ENCODE data around the gene ITGA8.

ITGA8 gene

GRCh38 chr10:15714847-15715246 is 4.9 kb downstream of the ITGA8 start:
- Histone ChIP-seq H3K9me3 (ENCODE audit: control insufficient read depth, insufficient read depth, low read length) (no peaks in the 10 kb centered on the region), H3K4me1 (ENCODE audit: control insufficient read depth, insufficient read depth, low read length) (no peaks in the 10 kb centered on the region), H3K9ac (ENCODE audit: low read depth, low read length) (no peak overlapping the region), H3K36me3 (ENCODE audit: control insufficient read depth, insufficient read depth, low read length) (no peaks in the 10 kb centered on the region), H3K27me3 (ENCODE audit: control insufficient read depth, insufficient read depth, low read length) (peaks cover 27% of the 10 kb centered on the region), H3K4me3 (ENCODE audit: low read depth, low read length) (no peak overlapping the region), H3K27ac (ENCODE audit: low read depth, low read length) (no peak overlapping the region)

- H3K27ac ChIP-seq (ENCODE audit: low read depth, low read length) = no peak overlapping the region
- H3K4me1 ChIP-seq (ENCODE audit: control insufficient read depth, insufficient read depth, low read length) = no peaks in the 10 kb centered on the region
- H3K36me3 ChIP-seq (ENCODE audit: control insufficient read depth, insufficient read depth, low read length) = no peaks in the 10 kb centered on the region
- H3K4me3 ChIP-seq (ENCODE audit: low read depth, low read length) = no peak overlapping the region
- H3K9me3 ChIP-seq (ENCODE audit: control insufficient read depth, insufficient read depth, low read length) = no peaks in the 10 kb centered on the region
- peaks cover 8% of the 10 kb centered on the region for H3K27me3 ChIP-seq (ENCODE audit: control insufficient read depth, insufficient read depth, low read length)
- no peak overlapping the region for H3K9ac ChIP-seq (ENCODE audit: low read depth, low read length)
Observed at GRCh38 chr10:15712883-15713282, 6.8 kb downstream of the ITGA8 start.

GRCh38 chr10:15710455-15710854 is 9.3 kb downstream of the ITGA8 start:
- Histone ChIP-seq H3K27me3 (ENCODE audit: control insufficient read depth, insufficient read depth, low read length) (no peaks in the 10 kb centered on the region), H3K9me3 (ENCODE audit: control insufficient read depth, insufficient read depth, low read length) (no peaks in the 10 kb centered on the region), H3K4me3 (ENCODE audit: low read depth, low read length) (no peak overlapping the region), H3K9ac (ENCODE audit: low read depth, low read length) (no peak overlapping the region), H3K36me3 (ENCODE audit: control insufficient read depth, insufficient read depth, low read length) (no peaks in the 10 kb centered on the region), H3K27ac (ENCODE audit: low read depth, low read length) (no peak overlapping the region), H3K4me1 (ENCODE audit: control insufficient read depth, insufficient read depth, low read length) (no peaks in the 10 kb centered on the region)

- Histone ChIP-seq H3K36me3 (ENCODE audit: control insufficient read depth, insufficient read depth, low read length) (no peaks in the 10 kb centered on the region), H3K27me3 (ENCODE audit: control insufficient read depth, insufficient read depth, low read length) (no peaks in the 10 kb centered on the region), H3K27ac (ENCODE audit: low read depth, low read length) (no peak overlapping the region), H3K4me1 (ENCODE audit: control insufficient read depth, insufficient read depth, low read length) (no peaks in the 10 kb centered on the region), H3K9ac (ENCODE audit: low read depth, low read length) (no peak overlapping the region), H3K9me3 (ENCODE audit: control insufficient read depth, insufficient read depth, low read length) (no peaks in the 10 kb centered on the region), H3K4me3 (ENCODE audit: low read depth, low read length) (no peak overlapping the region)
Observed at GRCh38 chr10:15705298-15705697, 14.4 kb downstream of the ITGA8 start.

GRCh38 chr10:15704581-15704968 is 15.1 kb downstream of the ITGA8 start:
- Histone ChIP-seq H3K9me3 (ENCODE audit: control insufficient read depth, insufficient read depth, low read length) (no peaks in the 10 kb centered on the region), H3K4me1 (ENCODE audit: control insufficient read depth, insufficient read depth, low read length) (no peaks in the 10 kb centered on the region), H3K27ac (ENCODE audit: low read depth, low read length) (no peak overlapping the region), H3K36me3 (ENCODE audit: control insufficient read depth, insufficient read depth, low read length) (no peaks in the 10 kb centered on the region), H3K27me3 (ENCODE audit: control insufficient read depth, insufficient read depth, low read length) (no peaks in the 10 kb centered on the region), H3K4me3 (ENCODE audit: low read depth, low read length) (no peak overlapping the region), H3K9ac (ENCODE audit: low read depth, low read length) (no peak overlapping the region)

GRCh38 chr10:15703944-15704580 is 15.7 kb downstream of the ITGA8 start:
- H3K36me3 ChIP-seq (ENCODE audit: control insufficient read depth, insufficient read depth, low read length) = no peaks in the 10 kb centered on the region
- no peaks in the 10 kb centered on the region for H3K9me3 ChIP-seq (ENCODE audit: control insufficient read depth, insufficient read depth, low read length)
- H3K4me1 ChIP-seq (ENCODE audit: control insufficient read depth, insufficient read depth, low read length) = no peaks in the 10 kb centered on the region
- no peaks in the 10 kb centered on the region for H3K27me3 ChIP-seq (ENCODE audit: control insufficient read depth, insufficient read depth, low read length)
- H3K9ac ChIP-seq (ENCODE audit: low read depth, low read length) = no peak overlapping the region
- no peak overlapping the region for H3K27ac ChIP-seq (ENCODE audit: low read depth, low read length)
- H3K4me3 ChIP-seq (ENCODE audit: low read depth, low read length) = no peak overlapping the region

- Histone ChIP-seq H3K36me3 (ENCODE audit: control insufficient read depth, insufficient read depth, low read length) (no peaks in the 10 kb centered on the region), H3K9me3 (ENCODE audit: control insufficient read depth, insufficient read depth, low read length) (no peaks in the 10 kb centered on the region), H3K4me1 (ENCODE audit: control insufficient read depth, insufficient read depth, low read length) (no peaks in the 10 kb centered on the region), H3K9ac (ENCODE audit: low read depth, low read length) (no peak overlapping the region), H3K27ac (ENCODE audit: low read depth, low read length) (no peak overlapping the region), H3K27me3 (ENCODE audit: control insufficient read depth, insufficient read depth, low read length) (no peaks in the 10 kb centered on the region), H3K4me3 (ENCODE audit: low read depth, low read length) (no peak overlapping the region)
Observed at GRCh38 chr10:15703151-15703880, 16.4 kb downstream of the ITGA8 start.

- Histone ChIP-seq H3K36me3 (ENCODE audit: control insufficient read depth, insufficient read depth, low read length) (no peaks in the 10 kb centered on the region), H3K4me3 (ENCODE audit: low read depth, low read length) (no peak overlapping the region), H3K27ac (ENCODE audit: low read depth, low read length) (no peak overlapping the region), H3K27me3 (ENCODE audit: control insufficient read depth, insufficient read depth, low read length) (no peaks in the 10 kb centered on the region), H3K4me1 (ENCODE audit: control insufficient read depth, insufficient read depth, low read length) (peaks cover 3% of the 10 kb centered on the region; the same call in 1 of the 2 replicates), H3K9ac (ENCODE audit: low read depth, low read length) (no peak overlapping the region), H3K9me3 (ENCODE audit: control insufficient read depth, insufficient read depth, low read length) (no peaks in the 10 kb centered on the region)
Observed at GRCh38 chr10:15700078-15700674, 19.5 kb downstream of the ITGA8 start.

GRCh38 chr10:15695852-15696251 is 23.9 kb downstream of the ITGA8 start:
- H3K4me3 ChIP-seq (ENCODE audit: low read depth, low read length) = no peak overlapping the region
- no peaks in the 10 kb centered on the region for H3K9me3 ChIP-seq (ENCODE audit: control insufficient read depth, insufficient read depth, low read length)
- no peak overlapping the region for H3K27ac ChIP-seq (ENCODE audit: low read depth, low read length)
- H3K36me3 ChIP-seq (ENCODE audit: control insufficient read depth, insufficient read depth, low read length) = no peaks in the 10 kb centered on the region
- H3K27me3 ChIP-seq (ENCODE audit: control insufficient read depth, insufficient read depth, low read length) = no peaks in the 10 kb centered on the region
- peaks cover 3% of the 10 kb centered on the region; the same call in 1 of the 2 replicates for H3K4me1 ChIP-seq (ENCODE audit: control insufficient read depth, insufficient read depth, low read length)
- no peak overlapping the region for H3K9ac ChIP-seq (ENCODE audit: low read depth, low read length)

- Histone ChIP-seq H3K27me3 (ENCODE audit: control insufficient read depth, insufficient read depth, low read length) (no peaks in the 10 kb centered on the region), H3K27ac (ENCODE audit: low read depth, low read length) (no peak overlapping the region), H3K36me3 (ENCODE audit: control insufficient read depth, insufficient read depth, low read length) (no peaks in the 10 kb centered on the region), H3K4me1 (ENCODE audit: control insufficient read depth, insufficient read depth, low read length) (no peaks in the 10 kb centered on the region), H3K9me3 (ENCODE audit: control insufficient read depth, insufficient read depth, low read length) (no peaks in the 10 kb centered on the region), H3K9ac (ENCODE audit: low read depth, low read length) (no peak overlapping the region), H3K4me3 (ENCODE audit: low read depth, low read length) (no peak overlapping the region)
Observed at GRCh38 chr10:15690031-15690430, 29.7 kb downstream of the ITGA8 start.

- no peaks in the 10 kb centered on the region for H3K36me3 ChIP-seq (ENCODE audit: control insufficient read depth, insufficient read depth, low read length)
- H3K27me3 ChIP-seq (ENCODE audit: control insufficient read depth, insufficient read depth, low read length) = no peaks in the 10 kb centered on the region
- no peaks in the 10 kb centered on the region for H3K9me3 ChIP-seq (ENCODE audit: control insufficient read depth, insufficient read depth, low read length)
- H3K9ac ChIP-seq (ENCODE audit: low read depth, low read length) = no peak overlapping the region
- no peak overlapping the region for H3K4me3 ChIP-seq (ENCODE audit: low read depth, low read length)
- no peaks in the 10 kb centered on the region for H3K4me1 ChIP-seq (ENCODE audit: control insufficient read depth, insufficient read depth, low read length)
- no peak overlapping the region for H3K27ac ChIP-seq (ENCODE audit: low read depth, low read length)
Observed at GRCh38 chr10:15684768-15685167, 35.0 kb downstream of the ITGA8 start.
